ENCODE data around the gene JADE2.

JADE2 gene

DNA sequence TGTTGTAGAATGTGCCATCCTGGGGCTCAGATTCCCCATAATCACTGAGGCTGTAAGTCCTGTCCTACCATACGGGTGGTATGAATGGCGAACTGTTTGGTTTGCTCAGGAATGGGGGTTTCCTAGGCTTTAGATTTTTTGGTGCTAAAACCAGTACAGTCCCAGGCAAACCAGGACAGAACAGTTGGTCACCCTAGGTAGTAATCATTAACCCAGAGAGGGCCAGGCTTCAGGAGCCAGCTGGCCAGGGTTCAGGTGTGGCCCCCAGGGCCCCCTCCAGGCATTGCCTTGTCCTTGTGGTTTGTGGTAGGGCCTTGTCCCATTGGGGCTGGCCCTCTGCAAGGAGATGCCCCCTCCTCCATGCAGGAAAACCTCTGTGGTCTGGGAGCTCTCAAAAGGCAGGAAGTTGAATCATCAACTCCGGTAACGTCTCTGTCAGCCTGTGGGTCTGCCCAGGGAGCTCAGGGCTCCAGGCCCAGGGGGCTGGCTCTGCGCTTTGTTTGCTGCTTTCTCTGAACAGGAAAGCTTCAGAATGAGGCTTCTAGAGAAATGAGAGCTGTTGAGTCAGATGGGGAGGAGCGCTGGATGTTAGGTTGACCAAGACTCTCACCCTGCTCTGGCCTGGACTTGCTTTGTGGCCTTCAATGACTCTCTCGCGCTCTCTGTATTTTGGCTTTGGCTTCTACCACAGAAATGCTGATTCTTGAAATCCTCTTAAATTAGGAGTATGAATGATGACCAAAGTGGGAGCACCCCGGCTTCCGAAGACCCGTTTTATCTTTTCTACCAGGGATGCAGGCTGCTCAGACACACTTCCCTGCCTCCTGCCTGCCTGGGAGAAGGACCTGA is 22.2 kb upstream of the JADE2 start:
- no peaks in the 10 kb centered on the region for H4K20me1 ChIP-seq (ENCODE audit: insufficient read depth, low read length)
- no peak overlapping the region for H3K9ac ChIP-seq (ENCODE audit: low read length)
- H3K27ac ChIP-seq (ENCODE audit: low read depth, low read length, poor library complexity, severe bottlenecking): no peak overlapping the region
- no peak overlapping the region for H3K4me3 ChIP-seq (ENCODE audit: low read depth, low read length, poor library complexity, severe bottlenecking)
- H3K79me2 ChIP-seq (ENCODE audit: insufficient read depth, low read length): no peaks in the 10 kb centered on the region
- TF ChIP-seq EZH2 (IDR thresholded peaks at IDR 0.05; ENCODE audit: borderline replicate concordance, low read length) (no peak), CTCF (IDR thresholded peaks at IDR 0.05; ENCODE audit: low read length) (no peak)
- H3K36me3 ChIP-seq (ENCODE audit: insufficient read depth, low read length): no peaks in the 10 kb centered on the region
- H3F3A ChIP-seq (ENCODE audit: insufficient read depth, low read length): no peaks in the 10 kb centered on the region
- H3K9me2 ChIP-seq (ENCODE audit: low read depth, low read length): no peaks in the 10 kb centered on the region
- no peaks in the 10 kb centered on the region for H3K9me3 ChIP-seq (ENCODE audit: low read length)
- H3K4me1 ChIP-seq (ENCODE audit: insufficient read depth, low read length, severe bottlenecking): no peaks in the 10 kb centered on the region
- no peaks in the 10 kb centered on the region for H3K27me3 ChIP-seq (ENCODE audit: insufficient read depth, low read length)
- no peak overlapping the region for H3K4me2 ChIP-seq (ENCODE audit: low read length)
- no peak overlapping the region for H2AFZ ChIP-seq (ENCODE audit: low read length)

GRCh38 chr5:134503937-134504437 is 21.5 kb upstream of the JADE2 start:
- Histone ChIP-seq H3K79me2 (ENCODE audit: insufficient read depth, low read length) (no peaks in the 10 kb centered on the region), H3K27me3 (ENCODE audit: insufficient read depth, low read length) (no peaks in the 10 kb centered on the region), H3F3A (ENCODE audit: insufficient read depth, low read length) (no peaks in the 10 kb centered on the region), H3K4me1 (ENCODE audit: insufficient read depth, low read length, severe bottlenecking) (no peaks in the 10 kb centered on the region), H3K27ac (ENCODE audit: low read depth, low read length, poor library complexity, severe bottlenecking) (no peak overlapping the region), H3K36me3 (ENCODE audit: insufficient read depth, low read length) (no peaks in the 10 kb centered on the region), H4K20me1 (ENCODE audit: insufficient read depth, low read length) (no peaks in the 10 kb centered on the region), H3K9ac (ENCODE audit: low read length) (no peak overlapping the region), H2AFZ (ENCODE audit: low read length) (no peak overlapping the region), H3K4me2 (ENCODE audit: low read length) (no peak overlapping the region), H3K9me2 (ENCODE audit: low read depth, low read length) (no peaks in the 10 kb centered on the region), H3K4me3 (ENCODE audit: low read depth, low read length, poor library complexity, severe bottlenecking) (no peak overlapping the region), H3K9me3 (ENCODE audit: low read length) (no peaks in the 10 kb centered on the region)
- no peak for TF ChIP-seq CTCF (IDR thresholded peaks at IDR 0.05; ENCODE audit: low read length)
- no peak for TF ChIP-seq EZH2 (IDR thresholded peaks at IDR 0.05; ENCODE audit: borderline replicate concordance, low read length)

DNA sequence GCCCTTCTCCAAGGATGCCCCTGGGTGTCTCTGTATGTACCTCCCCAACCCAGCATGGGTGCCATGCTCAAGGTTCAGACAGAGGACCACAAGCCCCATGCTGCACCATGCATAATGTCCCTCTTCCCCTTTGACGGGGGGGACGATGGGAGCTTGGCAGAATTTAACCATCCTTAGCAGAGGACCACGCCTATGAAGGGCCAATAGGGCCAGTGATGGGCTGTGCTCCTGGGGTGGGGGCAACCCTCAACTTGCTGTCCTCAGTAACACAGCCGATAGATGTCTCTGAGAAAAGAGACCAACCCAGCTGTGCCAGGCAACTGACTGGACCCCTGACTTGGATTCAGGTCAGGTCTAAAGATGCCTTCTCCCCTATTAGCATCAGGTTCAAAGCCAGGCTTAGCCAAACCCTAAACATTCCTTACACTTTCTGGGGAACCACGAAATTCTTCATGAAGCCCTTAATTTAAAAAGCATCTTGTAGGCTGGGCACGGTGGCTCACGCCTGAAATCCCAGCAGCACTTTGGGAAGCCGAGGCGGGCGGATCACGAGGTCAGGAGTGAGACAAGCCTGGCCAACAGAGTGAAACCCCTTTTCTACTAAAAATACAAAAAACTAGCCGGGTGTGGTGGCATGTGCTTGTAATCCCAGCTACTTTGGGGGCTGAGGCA is 20.7 kb upstream of the JADE2 start:
- Histone ChIP-seq H3K4me1 (ENCODE audit: insufficient read depth, low read length, severe bottlenecking) (no peaks in the 10 kb centered on the region), H2AFZ (ENCODE audit: low read length) (no peak overlapping the region), H3K27me3 (ENCODE audit: insufficient read depth, low read length) (no peaks in the 10 kb centered on the region), H3K9ac (ENCODE audit: low read length) (no peak overlapping the region), H3K79me2 (ENCODE audit: insufficient read depth, low read length) (no peaks in the 10 kb centered on the region), H4K20me1 (ENCODE audit: insufficient read depth, low read length) (no peaks in the 10 kb centered on the region), H3K36me3 (ENCODE audit: insufficient read depth, low read length) (no peaks in the 10 kb centered on the region), H3K4me3 (ENCODE audit: low read depth, low read length, poor library complexity, severe bottlenecking) (no peak overlapping the region), H3K9me2 (ENCODE audit: low read depth, low read length) (no peaks in the 10 kb centered on the region), H3K27ac (ENCODE audit: low read depth, low read length, poor library complexity, severe bottlenecking) (no peak overlapping the region), H3K4me2 (ENCODE audit: low read length) (no peak overlapping the region), H3F3A (ENCODE audit: insufficient read depth, low read length) (no peaks in the 10 kb centered on the region), H3K9me3 (ENCODE audit: low read length) (no peaks in the 10 kb centered on the region)
- no peak for TF ChIP-seq EZH2 (IDR thresholded peaks at IDR 0.05; ENCODE audit: borderline replicate concordance, low read length)
- TF ChIP-seq CTCF (IDR thresholded peaks at IDR 0.05; ENCODE audit: low read length): no peak

Measured in OCI-LY1 (cell line).